HG03571 (cell line): ENCODE data around the gene RGS6.

Experiments
- ATAC-seq: cut with Tn5 transposase; IDR thresholded peaks from one replicate; pipeline ENCODE4 v1.9.1; 2021; ENCODE audit not compliant: unreplicated experiment

The RGS6 gene

GRCh38 chr14:71943695-71944018 lies 11.4 kb downstream of the RGS6 start:
- ATAC-seq = no peak

- no peak for ATAC-seq
Measured at GRCh38 chr14:71947947-71948500, 15.8 kb downstream of the RGS6 start.

- no peak for ATAC-seq
Measured at GRCh38 chr14:71952381-71953363, 20.4 kb downstream of the RGS6 start.

- no peak for ATAC-seq
Measured at GRCh38 chr14:71956920-71957563, 24.8 kb downstream of the RGS6 start.

- ATAC-seq = no peak
Measured at GRCh38 chr14:71959055-71959454, 26.8 kb downstream of the RGS6 start.

DNA sequence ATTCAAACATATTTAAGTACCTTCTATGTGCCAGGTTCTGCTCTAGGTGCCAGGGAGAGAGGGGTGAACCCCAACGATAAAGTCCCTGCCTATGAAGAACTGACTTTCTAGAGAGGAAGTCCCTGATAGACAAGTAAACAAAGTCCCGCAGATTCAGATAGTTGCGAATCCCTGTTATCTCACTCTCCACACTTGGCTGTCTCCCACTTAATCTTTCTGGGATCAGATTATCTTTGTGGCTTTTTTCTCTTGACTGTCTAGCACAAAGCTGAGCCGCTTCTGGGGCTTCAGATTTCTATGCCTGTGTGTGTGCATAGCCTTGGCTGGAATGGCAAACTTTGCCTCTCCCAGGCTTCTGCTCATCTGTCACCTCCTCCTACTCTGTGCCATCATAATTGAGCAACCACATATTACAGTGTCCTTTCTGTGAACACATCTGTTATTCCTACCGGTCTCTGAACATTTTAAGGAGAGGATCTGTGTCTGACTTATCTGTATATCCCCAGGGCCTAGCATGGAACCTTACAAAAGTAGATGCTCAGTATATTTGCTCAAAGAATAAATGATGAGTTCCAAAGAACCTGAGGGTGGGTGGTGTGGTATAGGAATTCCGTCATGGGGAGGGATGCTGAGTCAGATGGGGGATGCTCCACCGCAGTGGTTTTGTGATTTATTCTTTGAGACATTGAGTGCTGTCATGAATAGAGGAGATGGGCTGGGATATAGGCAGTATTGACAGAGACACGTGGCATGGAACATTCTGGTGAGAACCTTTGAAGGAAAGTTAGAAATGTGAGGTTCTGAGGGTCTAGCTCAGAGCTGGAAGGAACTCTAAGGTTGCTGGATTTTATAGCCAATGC lies 28.5 kb downstream of the RGS6 start:
- no peak for ATAC-seq

DNA sequence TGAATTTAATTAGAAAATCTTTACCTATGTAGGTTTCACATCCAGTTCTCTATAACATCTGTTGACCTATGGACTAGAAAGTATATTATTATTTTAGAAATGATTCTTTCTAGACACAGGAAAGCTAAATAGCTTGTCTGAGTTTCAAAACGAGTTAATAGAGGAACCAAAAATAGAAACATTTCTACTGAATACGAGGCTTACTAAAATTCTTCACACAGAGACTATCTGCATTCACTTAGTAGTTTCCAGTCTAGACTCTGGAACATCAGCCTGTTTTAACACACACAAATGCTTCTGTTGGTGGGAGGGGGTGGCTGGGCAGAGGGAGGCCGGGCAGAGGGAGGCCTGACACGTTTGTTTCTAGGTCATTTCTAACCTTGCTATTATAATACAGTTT lies 29.7 kb downstream of the RGS6 start:
- no peak for ATAC-seq

DNA sequence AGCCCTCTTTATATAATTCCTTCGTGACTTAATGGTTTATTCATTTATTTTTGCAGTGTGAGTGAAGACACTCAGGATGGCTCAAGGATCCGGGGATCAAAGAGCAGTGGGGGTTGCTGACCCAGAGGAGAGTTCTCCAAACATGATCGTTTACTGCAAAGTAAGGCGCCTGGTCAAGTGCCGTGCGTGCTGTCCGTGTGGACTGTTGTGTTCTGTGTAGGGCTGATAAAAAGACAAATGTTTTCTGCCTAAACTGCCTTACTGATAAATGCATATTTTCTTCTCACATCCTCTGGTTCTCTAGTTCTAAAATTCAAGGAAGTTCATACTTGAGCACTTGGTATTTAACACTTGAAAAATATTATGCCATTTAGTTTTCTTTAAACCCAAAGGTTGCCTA lies 32.5 kb downstream of the RGS6 start:
- ATAC-seq = no peak

DNA sequence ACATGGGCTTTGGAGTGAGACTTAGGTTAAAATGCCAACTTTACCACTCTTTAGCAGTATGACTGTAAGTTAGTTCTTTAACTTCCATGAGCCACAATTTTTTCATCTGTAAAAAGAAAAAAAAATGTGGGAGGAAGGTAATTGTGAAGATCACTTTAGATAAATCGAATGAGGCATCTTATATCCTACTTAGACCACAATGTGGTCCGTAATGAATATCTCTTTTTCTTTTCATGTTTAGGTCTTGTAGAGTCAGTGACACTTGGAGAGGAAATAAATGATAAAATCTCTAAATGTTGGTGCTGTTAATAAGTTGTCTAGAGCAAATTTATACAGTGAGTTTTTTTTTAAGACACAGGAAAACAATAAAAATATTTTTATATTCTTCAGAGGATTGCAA lies 34.3 kb downstream of the RGS6 start:
- no peak for ATAC-seq

DNA sequence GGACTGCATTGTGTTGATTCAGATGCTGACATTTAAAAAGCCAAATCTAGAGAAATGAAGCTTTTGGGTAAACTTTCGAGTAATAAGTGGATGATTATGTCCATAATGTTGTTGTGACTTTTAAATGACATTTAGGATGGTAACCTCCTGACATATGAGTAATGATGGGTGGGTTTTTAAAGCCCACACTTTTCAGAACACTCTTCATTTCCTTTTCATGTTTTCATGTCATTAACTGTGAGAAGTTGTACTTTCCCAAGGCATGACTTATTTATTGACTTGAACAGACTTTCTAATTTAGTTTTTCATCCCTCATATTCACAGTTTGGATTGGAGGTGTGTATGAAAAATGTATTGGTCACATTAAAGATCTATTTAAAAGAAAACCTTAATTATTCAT lies 35.5 kb downstream of the RGS6 start:
- ATAC-seq = no peak

DNA sequence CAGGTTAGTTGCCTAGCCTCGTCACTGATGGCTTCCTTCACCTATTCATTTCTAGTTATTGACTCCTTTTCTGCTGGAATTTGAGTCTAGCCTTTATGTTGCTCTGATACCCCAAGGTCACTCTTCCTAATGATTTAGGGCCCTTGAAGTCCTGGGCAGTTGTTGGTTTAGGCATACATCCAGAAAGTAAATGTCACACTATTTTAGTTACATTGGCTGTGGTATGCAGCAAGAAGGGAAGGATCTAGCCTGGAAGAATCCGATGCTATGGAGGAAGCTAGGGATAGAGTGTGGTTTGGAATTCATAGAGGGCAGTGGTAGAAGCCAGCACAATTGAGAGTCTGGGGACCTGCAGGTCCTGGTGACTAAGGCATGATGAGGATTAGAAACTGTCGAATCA lies 38.0 kb downstream of the RGS6 start:
- no peak for ATAC-seq

GRCh38 chr14:71985538-71986189 lies 53.4 kb downstream of the RGS6 start:
- no peak for ATAC-seq

DNA sequence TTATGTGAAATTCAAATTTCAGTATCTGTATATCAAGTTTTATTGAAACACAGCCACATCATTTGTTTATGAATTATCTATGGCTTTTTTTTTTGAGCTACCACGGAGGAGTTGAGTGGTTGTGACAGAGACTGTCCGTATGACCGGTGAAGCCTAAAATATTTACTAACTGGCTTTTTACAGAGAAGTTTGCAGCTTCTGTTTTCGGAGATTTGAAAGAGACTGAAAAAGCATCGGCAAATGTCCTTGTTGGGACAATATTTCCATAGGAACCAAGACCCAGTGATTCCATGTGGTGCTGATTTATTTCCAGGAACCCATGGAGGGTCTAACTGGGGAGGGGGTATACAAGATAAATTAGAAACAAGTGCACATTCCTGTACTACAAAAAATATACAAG lies 56.2 kb downstream of the RGS6 start:
- ATAC-seq = no peak

- ATAC-seq = no peak
Measured at GRCh38 chr14:71988939-71989338, 56.7 kb downstream of the RGS6 start.

- no peak for ATAC-seq
Measured at GRCh38 chr14:71994416-71994815, 62.2 kb downstream of the RGS6 start.

GRCh38 chr14:71995741-71996140 lies 63.5 kb downstream of the RGS6 start:
- ATAC-seq = no peak

DNA sequence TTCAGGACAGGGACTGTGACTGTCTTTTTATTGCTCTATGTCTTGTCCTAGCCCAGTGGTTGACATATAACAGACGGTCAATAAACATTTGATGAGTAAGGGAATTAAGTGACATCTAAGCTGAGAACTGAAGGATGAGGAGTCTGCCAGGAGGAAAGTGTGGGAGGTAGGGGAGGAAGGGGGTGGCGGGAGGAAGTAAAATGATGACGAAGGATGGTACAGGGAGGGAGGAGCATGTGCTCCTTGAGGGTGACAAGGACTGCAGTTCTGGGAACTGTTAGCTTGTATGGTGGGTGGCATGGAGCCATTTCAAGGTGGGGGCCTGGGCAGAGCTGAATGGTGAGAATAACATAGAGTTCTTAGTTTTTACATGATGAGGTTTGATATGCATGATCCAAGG lies 64.4 kb downstream of the RGS6 start:
- ATAC-seq = no peak

- no peak for ATAC-seq
Measured at GRCh38 chr14:72000907-72001306, 68.7 kb downstream of the RGS6 start.

GRCh38 chr14:72002731-72003130 lies 70.5 kb downstream of the RGS6 start:
- no peak for ATAC-seq

DNA sequence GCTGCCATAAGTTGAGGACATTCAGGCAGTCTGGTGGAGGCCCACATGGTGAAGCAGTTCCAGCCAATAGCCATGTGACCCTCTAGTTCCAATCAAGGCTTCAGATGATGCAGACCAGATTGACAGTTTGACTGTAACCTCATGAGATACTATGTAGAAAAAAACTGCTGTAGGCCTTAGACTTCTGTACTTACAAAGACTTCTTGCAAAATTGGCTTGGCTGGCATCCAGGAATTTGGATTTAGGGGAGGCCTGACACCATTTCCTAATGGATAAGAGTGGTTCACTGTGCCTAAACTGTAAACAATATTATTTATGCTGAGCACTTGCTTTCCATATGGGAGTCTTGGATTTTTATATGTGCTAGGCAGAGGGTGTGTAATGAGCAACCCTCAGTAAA lies 76.4 kb downstream of the RGS6 start:
- no peak for ATAC-seq

DNA sequence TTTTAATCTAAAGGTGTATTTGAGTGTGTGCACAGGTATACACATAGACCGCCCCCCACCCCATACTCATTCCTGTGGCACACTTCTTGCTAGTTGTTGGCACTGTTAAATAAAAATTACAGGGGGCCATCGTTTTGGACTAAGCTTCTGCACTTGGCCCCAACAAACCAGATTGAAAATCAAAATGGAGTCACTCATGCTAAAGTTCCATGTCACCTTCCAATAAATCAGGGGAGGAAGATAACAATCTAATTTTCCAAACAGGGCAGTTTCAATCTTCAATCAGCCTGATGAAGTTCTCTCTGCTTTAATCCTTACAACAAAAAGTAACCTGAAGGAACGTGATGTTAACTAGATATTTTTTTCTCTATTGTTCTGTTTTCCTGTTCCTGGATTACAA lies 78.2 kb downstream of the RGS6 start:
- ATAC-seq = no peak
